HG03342 (cell line): Measurements from ENCODE around the gene CCDC106.
A peak's percentile ranks its signal among the peaks of the same experiment; 100 is the strongest.

Experiments used
- ATAC-seq: cut with Tn5 transposase; IDR thresholded peaks from one replicate; pipeline ENCODE4 v1.9.1; 2021; ENCODE audit warnings: mild to moderate bottlenecking, moderate library complexity; ENCODE audit not compliant: unreplicated experiment

CCDC106 gene

GRCh38 chr19:55613930-55614710 lies 33.9 kb upstream of the CCDC106 start:
- ATAC-seq: no peak

- no peak for ATAC-seq
These were observed 33.1 kb upstream of the CCDC106 start for GRCh38 chr19:55614711-55615542.

- ATAC-seq: no peak
These were observed 32.2 kb upstream of the CCDC106 start for GRCh38 chr19:55615543-55616394.

GRCh38 chr19:55616395-55616875 lies 31.6 kb upstream of the CCDC106 start:
- no peak for ATAC-seq

- no peak for ATAC-seq
These were observed 30.6 kb upstream of the CCDC106 start for GRCh38 chr19:55617426-55617825.

GRCh38 chr19:55618426-55618825 lies 29.6 kb upstream of the CCDC106 start:
- no peak for ATAC-seq

- no peak for ATAC-seq
These were observed 28.7 kb upstream of the CCDC106 start for GRCh38 chr19:55619286-55619685.

- ATAC-seq: no peak
These were observed 27.4 kb upstream of the CCDC106 start for GRCh38 chr19:55620410-55621204.

GRCh38 chr19:55621205-55621672 lies 26.8 kb upstream of the CCDC106 start:
- no peak for ATAC-seq

GRCh38 chr19:55621673-55622231 lies 26.3 kb upstream of the CCDC106 start:
- ATAC-seq: no peak

- no peak for ATAC-seq
These were observed 25.6 kb upstream of the CCDC106 start for GRCh38 chr19:55622242-55622969.

GRCh38 chr19:55623130-55623529 lies 24.9 kb upstream of the CCDC106 start:
- ATAC-seq: no peak

- ATAC-seq: no peak
These were observed 24.5 kb upstream of the CCDC106 start for GRCh38 chr19:55623561-55623960.

GRCh38 chr19:55624109-55625003 lies 23.7 kb upstream of the CCDC106 start, which contains the start of gene ZNF784:
ZNF784 (minus strand) TSS chr19:55624566; CDS start chr19:55624561, 5 bp downstream.
- peak; percentile 45 for ATAC-seq

- ATAC-seq: no peak
These were observed 23.0 kb upstream of the CCDC106 start for GRCh38 chr19:55625004-55625326.

- no peak for ATAC-seq
These were observed 21.7 kb upstream of the CCDC106 start for GRCh38 chr19:55626350-55626749.

- ATAC-seq: no peak
These were observed 15.6 kb upstream of the CCDC106 start for GRCh38 chr19:55632463-55632834.

- no peak for ATAC-seq
These were observed 14.2 kb upstream of the CCDC106 start for GRCh38 chr19:55633861-55634260.
